ENCODE data around the gene MS4A5. TPM values are rescaled to one million over a fixed set of nuclear protein-coding genes. Genes with fewer than 3 reads are reported as not detected.
"Not testable (repeated sequence)": the region's sequence is repeated elsewhere in the genome, so short reads cannot be mapped to it uniquely, and the experiment has no call there.

MS4A5 gene
- total RNA-seq, 2 donors from 2014 or later = not detected

- DNase-seq = no peak
- no peak for ATAC-seq
- Mint-ChIP-seq H3K4me3 (no peak overlapping the region), H3K36me3 (ENCODE audit: low read depth) (no peaks in the 10 kb centered on the region), H3K27ac (no peak overlapping the region), H3K4me1 (peaks cover 19% of the 10 kb centered on the region), H3K27me3 (no peaks in the 10 kb centered on the region)
- no peaks in the 10 kb centered on the region for H3K9me3 ChIP-seq (ENCODE audit: control insufficient read depth, low read length, poor library complexity, severe bottlenecking)
These were observed 18.5 kb downstream of the MS4A5 start for GRCh38 chr11:60447846-60448245.

GRCh38 chr11:60451185-60451584 lies 21.8 kb downstream of the MS4A5 start:
- not testable (repeated sequence) for DNase-seq; H3K27me3 Mint-ChIP-seq; H3K27ac Mint-ChIP-seq; H3K36me3 Mint-ChIP-seq (ENCODE audit: low read depth); H3K9me3 ChIP-seq (ENCODE audit: control insufficient read depth, low read length, poor library complexity, severe bottlenecking); H3K4me3 Mint-ChIP-seq; ATAC-seq
- H3K4me1 Mint-ChIP-seq = peaks cover 16% of the 10 kb centered on the region

GRCh38 chr11:60454212-60454611 lies 24.8 kb downstream of the MS4A5 start:
- Mint-ChIP-seq H3K36me3 (ENCODE audit: low read depth) (peaks cover 5% of the 10 kb centered on the region), H3K4me3 (no peak overlapping the region), H3K27me3 (peaks cover 23% of the 10 kb centered on the region), H3K27ac (no peak overlapping the region), H3K4me1 (peaks cover 6% of the 10 kb centered on the region)
- no peak for ATAC-seq
- H3K9me3 ChIP-seq (ENCODE audit: control insufficient read depth, low read length, poor library complexity, severe bottlenecking) = no peaks in the 10 kb centered on the region
- no peak for DNase-seq

- H3K4me1 Mint-ChIP-seq = peaks cover 6% of the 10 kb centered on the region
- ATAC-seq (peak; percentile 87), DNase-seq (no peak)
- H3K4me3 Mint-ChIP-seq = peak within 1 kb of the TSS; percentile 65
- H3K9me3 ChIP-seq (ENCODE audit: control insufficient read depth, low read length, poor library complexity, severe bottlenecking) = no peaks in the 10 kb centered on the region
- peaks cover 23% of the 10 kb centered on the region for H3K27me3 Mint-ChIP-seq
- peaks cover 5% of the 10 kb centered on the region for H3K36me3 Mint-ChIP-seq (ENCODE audit: low read depth)
- no peak within 1 kb of the TSS for H3K27ac Mint-ChIP-seq
These were observed 26.2 kb downstream of the MS4A5 start, which contains the start of gene MS4A1 for GRCh38 chr11:60455531-60456042. MS4A1 (plus strand) TSS chr11:60455847; CDS start chr11:60462375, 6,528 bp downstream.

- Mint-ChIP-seq H3K27me3 (peaks cover 23% of the 10 kb centered on the region), H3K4me1 (peaks cover 6% of the 10 kb centered on the region), H3K36me3 (ENCODE audit: low read depth) (peaks cover 5% of the 10 kb centered on the region), H3K27ac (no peak overlapping the region), H3K4me3 (peak overlapping the region; percentile 55)
- no peak for ATAC-seq
- DNase-seq = no peak
- no peaks in the 10 kb centered on the region for H3K9me3 ChIP-seq (ENCODE audit: control insufficient read depth, low read length, poor library complexity, severe bottlenecking)
These were observed 28.2 kb downstream of the MS4A5 start for GRCh38 chr11:60457576-60457975.

- no peak overlapping the region for H3K4me3 Mint-ChIP-seq
- DNase-seq (no peak), ATAC-seq (no peak)
- no peaks in the 10 kb centered on the region for H3K9me3 ChIP-seq (ENCODE audit: control insufficient read depth, low read length, poor library complexity, severe bottlenecking)
- H3K27me3 Mint-ChIP-seq = peaks cover 23% of the 10 kb centered on the region
- H3K4me1 Mint-ChIP-seq = peaks cover 4% of the 10 kb centered on the region
- peaks cover 4% of the 10 kb centered on the region for H3K36me3 Mint-ChIP-seq (ENCODE audit: low read depth)
- no peak overlapping the region for H3K27ac Mint-ChIP-seq
These were observed 30.0 kb downstream of the MS4A5 start for GRCh38 chr11:60459345-60459744.

- Mint-ChIP-seq H3K4me1 (no peaks in the 10 kb centered on the region), H3K27me3 (peaks cover 27% of the 10 kb centered on the region), H3K36me3 (ENCODE audit: low read depth) (no peaks in the 10 kb centered on the region), H3K4me3 (no peak overlapping the region), H3K27ac (no peak overlapping the region)
- DNase-seq (no peak), ATAC-seq (no peak)
- no peaks in the 10 kb centered on the region for H3K9me3 ChIP-seq (ENCODE audit: control insufficient read depth, low read length, poor library complexity, severe bottlenecking)
These were observed 39.5 kb downstream of the MS4A5 start for GRCh38 chr11:60468829-60469228.

- Mint-ChIP-seq H3K4me3 (no peak overlapping the region), H3K36me3 (ENCODE audit: low read depth) (no peaks in the 10 kb centered on the region), H3K27ac (no peak overlapping the region), H3K4me1 (no peaks in the 10 kb centered on the region), H3K27me3 (peaks cover 27% of the 10 kb centered on the region)
- H3K9me3 ChIP-seq (ENCODE audit: control insufficient read depth, low read length, poor library complexity, severe bottlenecking) = no peaks in the 10 kb centered on the region
- DNase-seq (no peak), ATAC-seq (no peak)
These were observed 40.4 kb downstream of the MS4A5 start for GRCh38 chr11:60469723-60470122.

- Mint-ChIP-seq H3K27ac (no peak overlapping the region), H3K4me3 (no peak overlapping the region), H3K4me1 (peaks cover 2% of the 10 kb centered on the region), H3K36me3 (ENCODE audit: low read depth) (no peaks in the 10 kb centered on the region), H3K27me3 (no peaks in the 10 kb centered on the region)
- DNase-seq (no peak), ATAC-seq (peak; percentile 59)
- H3K9me3 ChIP-seq (ENCODE audit: control insufficient read depth, low read length, poor library complexity, severe bottlenecking) = no peaks in the 10 kb centered on the region
These were observed 47.7 kb downstream of the MS4A5 start for GRCh38 chr11:60477035-60477445.

- ATAC-seq = peak; percentile 36
- H3K36me3 Mint-ChIP-seq (ENCODE audit: low read depth) = no peaks in the 10 kb centered on the region
- H3K4me3 Mint-ChIP-seq = no peak overlapping the region
These were observed 53.0 kb downstream of the MS4A5 start for GRCh38 chr11:60482361-60482760.

GRCh38 chr11:60485987-60486386 lies 56.6 kb downstream of the MS4A5 start:
- no peak overlapping the region for H3K4me3 Mint-ChIP-seq
- peaks cover 10% of the 10 kb centered on the region for H3K27me3 Mint-ChIP-seq
- H3K4me1 Mint-ChIP-seq = peaks cover 4% of the 10 kb centered on the region
- DNase-seq (no peak), ATAC-seq (peak; percentile 76)
- peaks cover 2% of the 10 kb centered on the region for H3K36me3 Mint-ChIP-seq (ENCODE audit: low read depth)
- H3K9me3 ChIP-seq (ENCODE audit: control insufficient read depth, low read length, poor library complexity, severe bottlenecking) = no peaks in the 10 kb centered on the region
- peak overlapping the region; percentile 53 for H3K27ac Mint-ChIP-seq

More at GRCh38 chr11:60482361-60482760, 53.0 kb downstream of the MS4A5 start:
- no peaks in the 10 kb centered on the region for H3K9me3 ChIP-seq (ENCODE audit: control insufficient read depth, low read length, poor library complexity, severe bottlenecking)
- no peak for DNase-seq
- no peak overlapping the region for H3K27ac Mint-ChIP-seq
- peaks cover 10% of the 10 kb centered on the region for H3K27me3 Mint-ChIP-seq
- peaks cover 4% of the 10 kb centered on the region for H3K4me1 Mint-ChIP-seq

- no peaks in the 10 kb centered on the region for H3K9me3 ChIP-seq (ENCODE audit: control insufficient read depth, low read length, poor library complexity, severe bottlenecking)
- peaks cover 24% of the 10 kb centered on the region for H3K27me3 Mint-ChIP-seq
- H3K4me1 Mint-ChIP-seq = no peaks in the 10 kb centered on the region
- no peak for DNase-seq
- peaks cover 2% of the 10 kb centered on the region for H3K36me3 Mint-ChIP-seq (ENCODE audit: low read depth)
- ATAC-seq = no peak
- no peak within 1 kb of the TSS for H3K27ac Mint-ChIP-seq
- no peak within 1 kb of the TSS for H3K4me3 Mint-ChIP-seq
These were observed 63.2 kb downstream of the MS4A5 start, which contains the start of gene MS4A12 for GRCh38 chr11:60492488-60493009. MS4A12 (plus strand) TSS chr11:60492778; CDS start chr11:60497319, 4,541 bp downstream.

- H3K4me3 Mint-ChIP-seq = no peak overlapping the region
- H3K9me3 ChIP-seq (ENCODE audit: control insufficient read depth, low read length, poor library complexity, severe bottlenecking) = no peaks in the 10 kb centered on the region
- DNase-seq (no peak), ATAC-seq (no peak)
- H3K27ac Mint-ChIP-seq = no peak overlapping the region
- H3K36me3 Mint-ChIP-seq (ENCODE audit: low read depth) = peaks cover under 1% of the 10 kb centered on the region
- H3K27me3 Mint-ChIP-seq = peaks cover 30% of the 10 kb centered on the region
- H3K4me1 Mint-ChIP-seq = no peaks in the 10 kb centered on the region
These were observed 64.1 kb downstream of the MS4A5 start for GRCh38 chr11:60493454-60493853.
